Activated CD4-positive, alpha-beta T cell treated with anti-CD3 and anti-CD28 coated beads for 48 hours (primary cell): ENCODE results near the gene CERS3.
"Not testable (repeated sequence)": the region's sequence is repeated elsewhere in the genome, so short reads cannot be mapped to it uniquely, and the experiment has no call there.

Experiments used
- DNase-seq: peaks from one replicate; pipeline ENCODE4 v3.0.0-alpha.2; 2020

The CERS3 gene

GRCh38 chr15:100463515-100463914 is 65.2 kb downstream of the CERS3 start:
- no peak for DNase-seq

- no peak for DNase-seq
Measured at GRCh38 chr15:100461049-100461448, 67.7 kb downstream of the CERS3 start.

- DNase-seq: no peak
Measured at GRCh38 chr15:100457201-100457600, 71.5 kb downstream of the CERS3 start.

GRCh38 chr15:100454148-100454547 is 74.6 kb downstream of the CERS3 start:
- DNase-seq: no peak

GRCh38 chr15:100448481-100448880 is 80.3 kb downstream of the CERS3 start:
- no peak for DNase-seq

GRCh38 chr15:100441063-100441462 is 87.7 kb downstream of the CERS3 start:
- not testable (repeated sequence) for DNase-seq

GRCh38 chr15:100439514-100439913 is 89.2 kb downstream of the CERS3 start:
- no peak for DNase-seq

GRCh38 chr15:100438570-100438969 is 90.2 kb downstream of the CERS3 start:
- DNase-seq: peak; percentile 50

- DNase-seq: no peak
Measured at GRCh38 chr15:100437261-100437660, 91.5 kb downstream of the CERS3 start.

- DNase-seq: no peak
Measured at GRCh38 chr15:100434561-100434960, 94.2 kb downstream of the CERS3 start.

- no peak for DNase-seq
Measured at GRCh38 chr15:100434038-100434437, 94.7 kb downstream of the CERS3 start.

GRCh38 chr15:100433304-100433703 is 95.4 kb downstream of the CERS3 start:
- no peak for DNase-seq

- no peak for DNase-seq
Measured at GRCh38 chr15:100430411-100430810, 98.3 kb downstream of the CERS3 start.

- DNase-seq: no peak
Measured at GRCh38 chr15:100429116-100429728, 99.5 kb downstream of the CERS3 start.

- no peak for DNase-seq
Measured at GRCh38 chr15:100426937-100427336, 101.8 kb downstream of the CERS3 start.

GRCh38 chr15:100405179-100405578 is 123.6 kb downstream of the CERS3 start:
- no peak for DNase-seq

GRCh38 chr15:100400996-100401395 is 127.8 kb downstream of the CERS3 start:
- no peak for DNase-seq

- no peak for DNase-seq
Measured at GRCh38 chr15:100394736-100395440, 133.9 kb downstream of the CERS3 start.

GRCh38 chr15:100393008-100393407 is 135.7 kb downstream of the CERS3 start:
- DNase-seq: no peak

GRCh38 chr15:100385300-100386050 is 143.3 kb downstream of the CERS3 start:
- no peak for DNase-seq

GRCh38 chr15:100384108-100384410 is 144.7 kb downstream of the CERS3 start:
- no peak for DNase-seq

- peak; percentile 29 for DNase-seq
Measured at GRCh38 chr15:100383302-100384107, 145.2 kb downstream of the CERS3 start.

- no peak for DNase-seq
Measured at GRCh38 chr15:100373942-100374341, 154.8 kb downstream of the CERS3 start.
